ENCODE data around the gene ANGPTL2. TPM values are rescaled to one million over a fixed set of nuclear protein-coding genes. Genes with fewer than 3 reads are reported as not detected.
"Not testable (repeated sequence)": the region's sequence is repeated elsewhere in the genome, so short reads cannot be mapped to it uniquely, and the experiment has no call there.

Gene ANGPTL2
- total RNA-seq, 1 experiment from 2014 or later, result 5.1 TPM

- Histone ChIP-seq H4K8ac (replicated peaks; ENCODE audit: insufficient read length, low read depth, low read length) (no peak overlapping the region), H2AK5ac (ENCODE audit: insufficient read length, low read length) (no peak overlapping the region), H4K20me1 (ENCODE audit: control insufficient read depth, insufficient read depth, insufficient read length) (no peaks in the 10 kb centered on the region), H2BK20ac (ENCODE audit: low read depth, low read length, poor library complexity, severe bottlenecking) (no peak overlapping the region), H3K56ac (ENCODE audit: insufficient read length, low read depth, low read length) (no peak overlapping the region), H4K5ac (ENCODE audit: insufficient read length, low read depth, low read length) (no peak overlapping the region), H3K23ac (ENCODE audit: insufficient read length, low read depth, low read length) (no peak overlapping the region), H2BK12ac (ENCODE audit: insufficient read length, low read depth, low read length) (no peak overlapping the region), H3K18ac (ENCODE audit: insufficient read length, low read depth, low read length) (no peak overlapping the region), H3K23me2 (ENCODE audit: insufficient read length, low read depth, low read length, poor library complexity, severe bottlenecking) (no peaks in the 10 kb centered on the region), H3K14ac (ENCODE audit: insufficient read depth, low read length) (no peak overlapping the region), H3K79me1 (ENCODE audit: insufficient read depth, low read depth, low read length, poor library complexity, severe bottlenecking) (no peaks in the 10 kb centered on the region), H2AFZ (ENCODE audit: low read length) (no peak overlapping the region), H2BK5ac (ENCODE audit: insufficient read length, low read length) (no peak overlapping the region), H2BK120ac (ENCODE audit: low read depth, low read length, poor library complexity, severe bottlenecking) (no peak overlapping the region), H3K4ac (ENCODE audit: low read depth, low read length) (no peak overlapping the region), H3K9me3 (ENCODE audit: control insufficient read depth, low read depth, low read length) (no peaks in the 10 kb centered on the region), H3K4me2 (ENCODE audit: insufficient read depth, insufficient read length, low read length) (no peak overlapping the region), H4K91ac (ENCODE audit: insufficient read length, low read depth, low read length) (no peak overlapping the region), H3K27me3 (ENCODE audit: insufficient read depth, low read length) (no peaks in the 10 kb centered on the region), H3T11ph (ENCODE audit: low read length) (no peak overlapping the region), H3K9ac (ENCODE audit: extremely low read depth, insufficient read length, low read length) (no peak overlapping the region), H3K27ac (ENCODE audit: insufficient read length, low read depth, low read length) (no peak overlapping the region), H3K4me1 (ENCODE audit: insufficient read depth, low read length) (no peaks in the 10 kb centered on the region; the same call in 1 of the 2 replicates), H3K79me2 (ENCODE audit: insufficient read depth, low read length) (no peaks in the 10 kb centered on the region), H2BK15ac (ENCODE audit: low read depth, low read length) (no peak overlapping the region)
- peaks cover 12 to 17% of the 10 kb centered on the region in 2 experiments for H3K4me1 Mint-ChIP-seq
- no peak for DNase-seq
- H3K27ac Mint-ChIP-seq, result no peak overlapping the region
- no peak for TF ChIP-seq CTCF (conservative IDR thresholded peaks at IDR 0.05)
- H3K36me3 Mint-ChIP-seq (ENCODE audit: insufficient read depth in 1 of 3, low read depth in 3 of 3), result no peaks in the 10 kb centered on the region; a peak in 1 of 7 replicates
- H3K4me3 Mint-ChIP-seq, result no peak overlapping the region
- no peaks in the 10 kb centered on the region; the same call in 1 of the 2 replicates for H3K27me3 Mint-ChIP-seq (ENCODE audit: low read depth)
- no peaks in the 10 kb centered on the region for H3K9me3 Mint-ChIP-seq
- WGBS (ENCODE audit: extremely low coverage, insufficient read length, low lambda C conversion rate), result no CpG with 5 or more reads among the region's 2 CpGs
Measured at GRCh38 chr9:127147251-127147650, 24.8 kb upstream of the ANGPTL2 start.

DNA sequence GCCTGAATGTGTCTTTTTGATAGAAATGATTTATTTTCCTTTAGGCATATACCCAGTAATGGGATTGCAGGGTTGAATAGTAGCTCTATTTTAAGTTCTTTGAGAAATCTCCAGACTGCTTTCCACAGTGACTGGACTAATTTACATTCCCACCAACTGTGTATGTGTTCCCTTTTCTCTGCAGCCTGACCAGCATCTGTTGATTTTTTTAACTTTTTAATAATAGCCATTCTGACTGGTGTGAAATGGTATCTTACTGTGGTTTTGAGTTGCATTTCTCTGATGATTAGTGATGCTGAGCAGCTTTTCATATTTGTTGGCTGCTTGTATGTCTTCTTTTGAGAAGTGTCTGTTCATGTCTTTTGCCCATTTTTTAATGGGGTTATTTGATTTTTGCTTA is 24.4 kb upstream of the ANGPTL2 start:
- H3K4ac ChIP-seq (ENCODE audit: low read depth, low read length); H3K4me3 Mint-ChIP-seq; H3K23ac ChIP-seq (ENCODE audit: insufficient read length, low read depth, low read length); H3K79me2 ChIP-seq (ENCODE audit: insufficient read depth, low read length); H2BK5ac ChIP-seq (ENCODE audit: insufficient read length, low read length); H3K27me3 ChIP-seq (ENCODE audit: insufficient read depth, low read length); H3K9me3 ChIP-seq (ENCODE audit: control insufficient read depth, low read depth, low read length); H3K56ac ChIP-seq (ENCODE audit: insufficient read length, low read depth, low read length); H3K14ac ChIP-seq (ENCODE audit: insufficient read depth, low read length); H2BK15ac ChIP-seq (ENCODE audit: low read depth, low read length); H2BK12ac ChIP-seq (ENCODE audit: insufficient read length, low read depth, low read length); H3K18ac ChIP-seq (ENCODE audit: insufficient read length, low read depth, low read length); H2BK120ac ChIP-seq (ENCODE audit: low read depth, low read length, poor library complexity, severe bottlenecking); H3K27ac Mint-ChIP-seq; DNase-seq; H3K27ac ChIP-seq (ENCODE audit: insufficient read length, low read depth, low read length); H3K36me3 Mint-ChIP-seq (ENCODE audit: insufficient read depth in 1 of 3, low read depth in 3 of 3); H2AFZ ChIP-seq (ENCODE audit: low read length); H3K4me1 ChIP-seq (ENCODE audit: insufficient read depth, low read length); H3K27me3 Mint-ChIP-seq (ENCODE audit: low read depth); H3K9ac ChIP-seq (ENCODE audit: extremely low read depth, insufficient read length, low read length); H2BK20ac ChIP-seq (ENCODE audit: low read depth, low read length, poor library complexity, severe bottlenecking); H3T11ph ChIP-seq (ENCODE audit: low read length); H4K20me1 ChIP-seq (ENCODE audit: control insufficient read depth, insufficient read depth, insufficient read length); H4K5ac ChIP-seq (ENCODE audit: insufficient read length, low read depth, low read length); H3K9me3 Mint-ChIP-seq; H2AK5ac ChIP-seq (ENCODE audit: insufficient read length, low read length); H3K79me1 ChIP-seq (ENCODE audit: insufficient read depth, low read depth, low read length, poor library complexity, severe bottlenecking); H4K8ac ChIP-seq (replicated peaks; ENCODE audit: insufficient read length, low read depth, low read length); H3K4me2 ChIP-seq (ENCODE audit: insufficient read depth, insufficient read length, low read length); H4K91ac ChIP-seq (ENCODE audit: insufficient read length, low read depth, low read length); H3K23me2 ChIP-seq (ENCODE audit: insufficient read length, low read depth, low read length, poor library complexity, severe bottlenecking): not testable (repeated sequence)
- peaks cover 15 to 21% of the 10 kb centered on the region in 2 experiments for H3K4me1 Mint-ChIP-seq
